ENCODE results near the gene PYGB.

- TF ChIP-seq TAF1 (IDR thresholded peaks at IDR 0.05; ENCODE audit: low read depth) (no peak), CREB1 (IDR thresholded peaks at IDR 0.05; ENCODE audit: low read depth) (no peak), REST (IDR thresholded peaks at IDR 0.05; ENCODE audit: low read depth) (no peak), EP300 (IDR thresholded peaks at IDR 0.05; ENCODE audit: borderline replicate concordance) (no peak), EGR1 (IDR thresholded peaks at IDR 0.05) (no peak), NFIC (IDR thresholded peaks at IDR 0.05) (no peak)
Measured at GRCh38 chr20:25219365-25219764, 28.5 kb upstream of the PYGB start.

Data from Ishikawa (cell line).